ENCODE measurements around the gene NDRG4. TPM values are rescaled to one million over a fixed set of nuclear protein-coding genes. Genes with fewer than 3 reads are reported as not detected.
"Not testable (repeated sequence)": the region's sequence is repeated elsewhere in the genome, so short reads cannot be mapped to it uniquely, and the experiment has no call there.

Gene NDRG4
- total and polyA plus RNA-seq, 2 donors (not counting 1 experiment from before 2014, with no cell fraction given): 0.96 to 1.1 TPM

- no peaks in the 10 kb centered on the region for H4K20me1 ChIP-seq (ENCODE audit: control insufficient read depth, insufficient read depth, low read length, poor library complexity, severe bottlenecking)
- no peak overlapping the region for H2AFZ ChIP-seq (ENCODE audit: insufficient read depth, low read depth, low read length, poor library complexity, severe bottlenecking)
- H3K4me1 Mint-ChIP-seq: peaks cover 5% of the 10 kb centered on the region
- H3K79me2 ChIP-seq (ENCODE audit: control insufficient read depth, insufficient read depth, low read length): no peaks in the 10 kb centered on the region
- WGBS (ENCODE audit: insufficient coverage): 97% methylated on average over 4 of the region's 4 CpGs
- peaks cover 7% of the 10 kb centered on the region for H3K27me3 Mint-ChIP-seq
- no peak overlapping the region for H3K4me3 Mint-ChIP-seq
- H3K27ac Mint-ChIP-seq: no peak overlapping the region
- ATAC-seq (ENCODE audit: low read depth): no peak
- H3K9ac ChIP-seq (ENCODE audit: low read length): no peak overlapping the region
- no peak overlapping the region for H3K4me2 ChIP-seq (replicated peaks; ENCODE audit: low read depth, low read length, poor library complexity, severe bottlenecking)
- ChIA-PET CTCF (interaction anchor here (3.3 to 7.9 kb wide), 2 partner anchors 143 to 153 kb away, joined by 32 to 199 read pairs; no protein-coding TSS in a partner anchor), POLR2A (no interaction called here)
- H3K27ac ChIP-seq (ENCODE audit: low read length in 2 of 2): no peak overlapping the region
- no peak for TF ChIP-seq EZH2 (IDR thresholded peaks at IDR 0.05; ENCODE audit: borderline replicate concordance, insufficient read depth, low read depth, low read length, poor library complexity, severe bottlenecking)
- TF ChIP-seq CTCF (IDR thresholded peaks at IDR 0.05): no peak
- H3K9me3 ChIP-seq (ENCODE audit: control extremely low read depth in 1 of 3, control insufficient read depth in 2 of 3, insufficient read depth in 1 of 3, low read length in 2 of 3): no peaks in the 10 kb centered on the region
- DNase-seq: no peak
- intact Hi-C loops (cut with micrococcal nuclease): no loop called here
- peaks cover 3 to 9% of the 10 kb centered on the region in 2 donors for H3K4me1 ChIP-seq (ENCODE audit: control insufficient read depth in 2 of 2, insufficient read depth in 2 of 2, low read length in 2 of 2)
- H3K36me3 ChIP-seq (replicated peaks in 1 of 2; ENCODE audit: control extremely low read depth in 1 of 2, control insufficient read depth in 1 of 2, extremely low read depth in 1 of 2, insufficient read depth in 2 of 2, low read length in 1 of 2): no peaks in the 10 kb centered on the region
- peaks cover 0 to 6% (median 0%) of the 10 kb centered on the region in 4 experiments for H3K27me3 ChIP-seq (replicated peaks in 1 of 4; ENCODE audit: control extremely low read depth in 1 of 4, control insufficient read depth in 3 of 4, insufficient read depth in 4 of 4, low read length in 3 of 4)
- H3K9me3 Mint-ChIP-seq (ENCODE audit: insufficient read depth): no peaks in the 10 kb centered on the region
- H3K4me3 ChIP-seq (ENCODE audit: control extremely low read depth in 1 of 5, extremely low read depth in 1 of 5, insufficient read depth in 1 of 5, low read depth in 2 of 5, low read length in 4 of 5): no peak overlapping the region
Measured at GRCh38 chr16:58490065-58490464, 9.9 kb upstream of the NDRG4 start.

- H4K20me1 ChIP-seq (ENCODE audit: control insufficient read depth, insufficient read depth, low read length, poor library complexity, severe bottlenecking); H3K27ac ChIP-seq (ENCODE audit: low read length in 2 of 2); ATAC-seq (ENCODE audit: low read depth); H3K9ac ChIP-seq (ENCODE audit: low read length); H3K27ac Mint-ChIP-seq; H2AFZ ChIP-seq (ENCODE audit: insufficient read depth, low read depth, low read length, poor library complexity, severe bottlenecking); DNase-seq; H3K4me3 Mint-ChIP-seq; H3K79me2 ChIP-seq (ENCODE audit: control insufficient read depth, insufficient read depth, low read length); H3K9me3 ChIP-seq (ENCODE audit: control extremely low read depth in 1 of 3, control insufficient read depth in 2 of 3, insufficient read depth in 1 of 3, low read length in 2 of 3); H3K27me3 ChIP-seq (replicated peaks in 1 of 4; ENCODE audit: control extremely low read depth in 1 of 4, control insufficient read depth in 3 of 4, insufficient read depth in 4 of 4, low read length in 3 of 4); POLR2A ChIA-PET; H3K4me1 Mint-ChIP-seq; H3K4me3 ChIP-seq (ENCODE audit: control extremely low read depth in 1 of 5, extremely low read depth in 1 of 5, insufficient read depth in 1 of 5, low read depth in 2 of 5, low read length in 4 of 5); H3K4me2 ChIP-seq (replicated peaks; ENCODE audit: low read depth, low read length, poor library complexity, severe bottlenecking); H3K27me3 Mint-ChIP-seq; intact Hi-C loops (cut with micrococcal nuclease); H3K9me3 Mint-ChIP-seq (ENCODE audit: insufficient read depth); H3K36me3 ChIP-seq (replicated peaks in 1 of 2; ENCODE audit: control extremely low read depth in 1 of 2, control insufficient read depth in 1 of 2, extremely low read depth in 1 of 2, insufficient read depth in 2 of 2, low read length in 1 of 2): not testable (repeated sequence)
- peaks cover 3 to 14% of the 10 kb centered on the region in 2 donors for H3K4me1 ChIP-seq (ENCODE audit: control insufficient read depth in 2 of 2, insufficient read depth in 2 of 2, low read length in 2 of 2)
- WGBS (ENCODE audit: insufficient coverage): 83% methylated on average over 2 of the region's 8 CpGs
- CTCF ChIA-PET: interaction anchor here (0.7 to 1.5 kb wide), 3 partner anchors 153 to 1571 kb away, joined by 3 to 9 read pairs (median 3); no protein-coding TSS in a partner anchor
Measured at GRCh38 chr16:58490539-58490938, 9.4 kb upstream of the NDRG4 start.
